ENCODE data around the gene CFAP97D2. TPM values are rescaled to one million over a fixed set of nuclear protein-coding genes. Genes with fewer than 3 reads are reported as not detected.

CFAP97D2 gene
- total RNA-seq, 1 donor from 2014 or later, result not detected

DNA sequence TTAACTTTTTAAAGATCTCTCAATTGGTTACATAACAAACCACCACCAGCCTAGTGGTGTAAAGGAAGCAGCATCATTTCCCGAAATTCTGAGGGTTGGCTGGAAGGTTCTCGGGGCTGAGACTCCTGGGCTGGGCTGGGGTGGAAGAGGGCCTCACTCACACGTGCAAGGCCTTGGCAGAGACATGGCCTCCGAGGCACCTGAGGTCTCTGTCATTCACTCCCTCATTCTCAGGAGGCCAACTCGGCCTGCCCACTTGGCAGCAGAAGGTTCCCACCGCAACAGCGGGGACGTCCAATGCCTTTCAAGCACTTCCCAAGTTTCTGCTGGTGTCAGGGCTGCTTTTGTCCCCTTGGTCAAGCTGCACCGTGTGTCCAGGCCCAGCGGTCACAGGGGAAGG, 28.0 kb upstream of the CFAP97D2 start:
- Histone ChIP-seq H3K4me1 (peaks cover 10% of the 10 kb centered on the region), H3K27ac (peak overlapping the region; percentile 17), H3K27me3 (no peaks in the 10 kb centered on the region), H3K9me3 (no peaks in the 10 kb centered on the region), H3K4me3 (no peak overlapping the region), H3K36me3 (no peaks in the 10 kb centered on the region)
- intact Hi-C loops (cut with DNase I), result no loop called here
- ATAC-seq (peak; percentile 30), DNase-seq (no peak)
- TF ChIP-seq, protein P1, sequence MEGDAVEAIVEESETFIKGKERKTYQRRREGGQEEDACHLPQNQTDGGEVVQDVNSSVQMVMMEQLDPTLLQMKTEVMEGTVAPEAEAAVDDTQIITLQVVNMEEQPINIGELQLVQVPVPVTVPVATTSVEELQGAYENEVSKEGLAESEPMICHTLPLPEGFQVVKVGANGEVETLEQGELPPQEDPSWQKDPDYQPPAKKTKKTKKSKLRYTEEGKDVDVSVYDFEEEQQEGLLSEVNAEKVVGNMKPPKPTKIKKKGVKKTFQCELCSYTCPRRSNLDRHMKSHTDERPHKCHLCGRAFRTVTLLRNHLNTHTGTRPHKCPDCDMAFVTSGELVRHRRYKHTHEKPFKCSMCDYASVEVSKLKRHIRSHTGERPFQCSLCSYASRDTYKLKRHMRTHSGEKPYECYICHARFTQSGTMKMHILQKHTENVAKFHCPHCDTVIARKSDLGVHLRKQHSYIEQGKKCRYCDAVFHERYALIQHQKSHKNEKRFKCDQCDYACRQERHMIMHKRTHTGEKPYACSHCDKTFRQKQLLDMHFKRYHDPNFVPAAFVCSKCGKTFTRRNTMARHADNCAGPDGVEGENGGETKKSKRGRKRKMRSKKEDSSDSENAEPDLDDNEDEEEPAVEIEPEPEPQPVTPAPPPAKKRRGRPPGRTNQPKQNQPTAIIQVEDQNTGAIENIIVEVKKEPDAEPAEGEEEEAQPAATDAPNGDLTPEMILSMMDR (IDR thresholded peaks at IDR 0.05), result no peak

- intact Hi-C loops (cut with DNase I), result no loop called here
- TF ChIP-seq, protein P1 (IDR thresholded peaks at IDR 0.05), result peak; percentile 12
- ATAC-seq (peak; percentile 85), DNase-seq (peak; percentile 87)
- Histone ChIP-seq H3K27ac (peak overlapping the region; percentile 17), H3K4me3 (no peak overlapping the region), H3K9me3 (no peaks in the 10 kb centered on the region), H3K36me3 (no peaks in the 10 kb centered on the region), H3K27me3 (no peaks in the 10 kb centered on the region), H3K4me1 (peaks cover 10% of the 10 kb centered on the region)
These were observed 27.3 kb upstream of the CFAP97D2 start for GRCh38 chr13:114151565-114152284.

- intact Hi-C loops (cut with DNase I), result no loop called here
- DNase-seq, result peak; percentile 32
- ATAC-seq, result no peak
These were observed 26.8 kb upstream of the CFAP97D2 start for GRCh38 chr13:114152285-114152645.

DNA sequence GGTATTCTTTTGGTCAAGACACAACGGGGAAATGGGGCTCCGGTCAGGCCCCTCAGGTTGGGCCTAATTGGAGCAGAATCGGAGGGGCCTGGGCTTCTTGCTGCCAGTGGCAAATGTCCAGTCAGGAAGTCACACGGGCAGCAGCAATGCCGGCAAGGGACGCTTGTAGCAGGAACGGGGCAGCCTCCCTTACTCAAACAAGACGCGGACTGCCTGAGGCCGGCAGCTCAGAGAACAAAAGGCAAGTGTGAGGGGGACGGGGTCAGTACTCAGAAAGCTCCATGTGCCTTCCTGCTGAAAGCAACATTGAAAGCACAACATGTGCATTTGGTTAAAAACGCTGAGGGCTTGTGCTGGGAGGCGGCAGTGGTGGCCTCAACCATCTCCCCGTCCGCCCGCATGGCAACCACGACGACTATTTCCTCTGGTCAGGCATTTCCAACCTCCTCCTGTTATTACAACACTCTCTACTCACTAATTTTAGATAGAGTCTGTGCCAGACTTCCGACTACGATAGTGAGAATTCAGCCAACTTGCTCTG, 26.2 kb upstream of the CFAP97D2 start:
- Histone ChIP-seq H3K27ac (no peak overlapping the region), H3K4me1 (peaks cover 10% of the 10 kb centered on the region), H3K36me3 (no peaks in the 10 kb centered on the region), H3K9me3 (no peaks in the 10 kb centered on the region), H3K4me3 (no peak overlapping the region), H3K27me3 (no peaks in the 10 kb centered on the region)
- TF ChIP-seq, protein P1 (IDR thresholded peaks at IDR 0.05), result no peak
- ATAC-seq (peak; percentile 22), DNase-seq (peak; percentile 59)
- intact Hi-C loops (cut with DNase I), result no loop called here

More at GRCh38 chr13:114152285-114152645, 26.8 kb upstream of the CFAP97D2 start:
- no peaks in the 10 kb centered on the region for H3K9me3 ChIP-seq
- peaks cover 10% of the 10 kb centered on the region for H3K4me1 ChIP-seq
- H3K27me3 ChIP-seq, result no peaks in the 10 kb centered on the region
- H3K27ac ChIP-seq, result no peak overlapping the region
- TF ChIP-seq, protein P1 (IDR thresholded peaks at IDR 0.05), result no peak
- no peak overlapping the region for H3K4me3 ChIP-seq
- H3K36me3 ChIP-seq, result no peaks in the 10 kb centered on the region

GRCh38 chr13:114153485-114154080, 25.5 kb upstream of the CFAP97D2 start:
- Histone ChIP-seq H3K27ac (no peak overlapping the region), H3K9me3 (no peaks in the 10 kb centered on the region), H3K36me3 (no peaks in the 10 kb centered on the region), H3K4me3 (no peak overlapping the region), H3K4me1 (peaks cover 10% of the 10 kb centered on the region), H3K27me3 (no peaks in the 10 kb centered on the region)
- DNase-seq (peak; percentile 45), ATAC-seq (no peak)
- intact Hi-C loops (cut with DNase I), result no loop called here
- TF ChIP-seq, protein P1 (IDR thresholded peaks at IDR 0.05), result no peak

Measured in upper lobe of right lung (tissue), 1 donor.